Stimulated activated CD4-positive, alpha-beta T cell treated with anti-CD3 and anti-CD28 coated beads, Interleukin-1b, Interleukin-23, amount 100 ng/mL, for 24 hours (primary cell): ENCODE results near the gene ZNF169.
"Not testable (repeated sequence)": the region's sequence is repeated elsewhere in the genome, so short reads cannot be mapped to it uniquely, and the experiment has no call there.

Source experiments
- DNase-seq, 4 experiments: peaks; one replicate each; pipeline ENCODE4 v3.0.0-alpha.2; 2020; ENCODE audit warnings: low read depth in 4 of 4, low spot score in 1 of 4

The ZNF169 gene

DNA sequence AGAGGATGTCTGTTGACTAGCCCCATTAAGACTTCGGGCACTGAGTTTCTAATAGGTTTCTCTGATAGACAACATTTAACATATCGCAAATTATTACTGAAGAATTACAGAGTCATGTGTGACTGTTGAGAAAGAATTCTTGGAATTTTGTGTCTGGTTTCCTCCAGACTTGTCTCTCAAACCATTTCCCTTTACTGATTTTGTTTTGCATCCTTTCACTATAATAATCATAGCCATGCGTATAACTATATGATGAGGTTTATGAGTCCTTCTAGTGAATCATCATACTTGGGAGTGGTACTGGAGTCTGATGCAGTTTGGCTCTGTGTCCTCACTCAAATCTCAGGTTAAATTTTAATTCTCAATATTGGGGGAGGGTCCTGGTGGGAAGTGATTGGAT lies 27.0 kb downstream of the ZNF169 start:
- no peak for DNase-seq

DNA sequence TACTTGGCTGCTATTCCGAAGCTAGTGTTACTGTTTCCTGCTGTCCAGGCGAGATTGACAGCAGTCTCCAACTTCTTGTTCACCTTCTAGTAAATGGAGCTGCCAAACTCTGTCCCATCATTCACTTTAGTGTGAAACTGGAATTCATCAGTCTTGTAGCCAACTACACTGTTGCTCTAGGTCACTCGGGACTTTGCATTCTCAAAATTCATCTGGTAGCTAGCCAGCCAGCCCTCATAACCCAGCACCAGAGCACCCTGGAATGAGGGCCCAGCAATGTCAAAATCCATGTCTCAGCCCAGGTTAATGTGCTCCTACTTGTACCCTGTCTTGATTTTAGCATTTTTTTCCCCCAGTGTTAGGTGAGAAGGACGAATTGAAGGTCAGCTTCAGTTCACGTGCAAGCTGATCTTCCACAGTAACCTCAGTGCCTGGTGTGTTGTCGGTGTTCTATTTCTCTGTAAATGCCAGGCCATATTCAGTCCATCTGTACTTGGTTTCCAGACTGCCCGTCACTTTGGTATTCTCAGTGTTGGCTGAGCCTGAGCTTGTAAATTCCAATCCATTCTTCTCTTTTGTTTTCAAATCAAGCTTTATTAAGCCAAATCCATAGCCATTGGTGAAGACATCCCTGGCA lies 28.9 kb downstream of the ZNF169 start:
- DNase-seq: no peak

DNA sequence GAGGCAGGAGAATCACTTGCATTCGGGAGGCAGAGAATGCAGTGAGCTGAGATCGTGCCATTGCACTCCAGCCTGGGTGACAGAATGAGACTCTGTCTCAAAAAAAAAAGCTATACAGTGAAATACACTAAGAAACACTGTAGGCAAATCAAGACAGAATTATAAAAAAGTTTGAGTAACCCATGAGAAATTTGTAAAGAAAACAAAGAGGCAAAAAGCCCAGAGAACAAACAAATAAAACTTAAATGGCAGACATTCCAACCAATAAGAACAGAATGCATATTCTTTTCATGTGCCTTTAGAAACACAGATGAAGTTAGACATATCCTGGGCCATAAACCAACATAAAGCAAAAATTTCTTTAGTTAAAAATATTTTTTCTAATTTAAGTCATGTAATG lies 30.6 kb downstream of the ZNF169 start:
- DNase-seq: no peak

GRCh38 chr9:94298949-94299599 lies 40.0 kb downstream of the ZNF169 start:
- no peak for DNase-seq

DNA sequence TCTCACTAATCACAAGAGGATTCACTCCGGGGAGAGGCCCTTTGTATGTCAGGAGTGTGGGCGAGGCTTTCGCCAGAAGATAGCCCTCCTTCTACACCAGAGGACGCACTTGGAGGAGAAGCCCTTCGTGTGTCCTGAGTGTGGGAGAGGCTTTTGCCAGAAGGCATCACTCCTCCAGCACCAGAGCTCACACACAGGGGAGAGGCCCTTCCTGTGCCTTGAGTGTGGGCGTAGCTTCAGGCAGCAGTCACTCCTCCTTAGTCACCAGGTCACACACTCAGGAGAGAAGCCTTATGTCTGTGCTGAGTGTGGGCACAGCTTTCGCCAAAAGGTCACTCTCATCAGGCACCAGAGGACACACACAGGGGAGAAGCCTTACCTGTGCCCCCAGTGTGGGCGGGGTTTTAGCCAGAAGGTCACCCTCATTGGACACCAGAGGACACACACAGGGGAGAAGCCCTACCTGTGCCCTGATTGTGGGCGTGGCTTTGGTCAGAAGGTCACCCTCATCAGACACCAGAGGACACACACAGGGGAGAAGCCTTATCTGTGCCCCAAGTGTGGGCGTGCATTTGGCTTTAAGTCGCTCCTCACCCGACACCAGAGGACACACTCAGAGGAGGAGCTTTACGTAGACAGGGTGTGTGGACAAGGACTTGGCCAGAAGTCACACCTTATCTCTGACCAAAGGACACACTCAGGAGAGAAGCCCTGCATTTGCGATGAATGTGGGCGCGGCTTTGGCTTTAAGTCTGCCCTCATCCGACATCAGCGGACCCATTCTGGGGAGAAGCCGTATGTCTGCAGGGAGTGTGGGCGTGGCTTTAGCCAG lies 41.6 kb downstream of the ZNF169 start:
- no peak for DNase-seq

DNA sequence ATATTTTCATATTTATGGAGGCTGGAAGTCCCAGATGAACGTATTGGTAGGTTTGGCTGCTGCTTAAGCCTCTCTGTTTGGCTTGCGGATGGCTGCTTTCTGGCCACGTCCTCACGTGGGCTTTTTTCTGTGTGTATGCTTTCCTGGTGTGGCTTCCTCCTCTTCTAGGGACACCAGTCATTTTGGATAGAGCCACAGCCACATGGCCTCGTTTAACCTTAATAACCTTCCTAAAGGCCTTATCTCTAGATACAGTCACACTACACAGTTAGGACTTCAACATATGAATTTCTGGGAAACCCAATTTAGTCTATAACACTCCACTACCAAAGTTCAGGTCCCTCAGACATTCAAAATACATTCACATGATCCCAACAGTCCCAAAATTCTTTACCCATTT lies 42.5 kb downstream of the ZNF169 start:
- DNase-seq: no peak

DNA sequence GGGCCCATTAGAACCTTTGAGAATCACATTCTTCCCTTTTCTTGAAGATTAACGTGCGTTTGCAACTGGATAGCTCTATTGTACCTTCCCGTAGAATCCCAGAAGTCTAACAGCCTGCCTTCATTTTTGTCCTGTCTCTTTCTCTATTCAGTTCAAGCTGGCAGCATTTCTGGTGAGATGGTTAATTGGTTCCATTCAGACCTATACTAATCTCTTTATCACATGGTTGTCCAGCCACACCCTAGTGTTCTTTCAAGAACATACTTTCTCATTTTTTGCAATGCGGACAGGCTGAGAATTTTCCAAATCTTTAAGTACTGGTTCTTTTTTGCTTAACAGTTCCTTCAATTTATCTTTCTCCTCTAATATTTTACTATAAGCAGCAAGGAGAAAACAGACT lies 43.3 kb downstream of the ZNF169 start:
- DNase-seq: no peak

- DNase-seq: no peak
These were observed 44.2 kb downstream of the ZNF169 start for GRCh38 chr9:94303321-94303720.

GRCh38 chr9:94315034-94315984 lies 56.2 kb downstream of the ZNF169 start:
- not testable (repeated sequence) for DNase-seq

DNA sequence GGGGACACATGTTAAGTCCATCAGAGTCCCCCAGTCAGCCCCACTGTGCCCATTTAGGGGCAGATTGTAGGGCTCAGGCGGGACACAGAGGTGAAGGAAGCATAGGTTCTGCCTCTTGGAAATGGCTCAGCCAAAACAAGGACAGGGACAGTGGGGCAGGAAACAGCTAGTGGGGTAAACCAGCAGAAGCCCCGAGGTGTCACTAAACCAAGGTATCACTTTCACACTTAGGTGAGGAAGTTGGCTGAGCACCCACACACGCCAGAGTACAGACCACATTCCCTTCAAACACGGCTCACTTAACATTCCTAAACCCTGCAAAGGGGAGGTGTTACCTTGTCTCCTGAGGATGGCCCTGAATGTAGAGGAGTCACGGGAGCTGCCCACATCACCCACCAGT lies 57.1 kb downstream of the ZNF169 start:
- DNase-seq: not testable (repeated sequence)

DNA sequence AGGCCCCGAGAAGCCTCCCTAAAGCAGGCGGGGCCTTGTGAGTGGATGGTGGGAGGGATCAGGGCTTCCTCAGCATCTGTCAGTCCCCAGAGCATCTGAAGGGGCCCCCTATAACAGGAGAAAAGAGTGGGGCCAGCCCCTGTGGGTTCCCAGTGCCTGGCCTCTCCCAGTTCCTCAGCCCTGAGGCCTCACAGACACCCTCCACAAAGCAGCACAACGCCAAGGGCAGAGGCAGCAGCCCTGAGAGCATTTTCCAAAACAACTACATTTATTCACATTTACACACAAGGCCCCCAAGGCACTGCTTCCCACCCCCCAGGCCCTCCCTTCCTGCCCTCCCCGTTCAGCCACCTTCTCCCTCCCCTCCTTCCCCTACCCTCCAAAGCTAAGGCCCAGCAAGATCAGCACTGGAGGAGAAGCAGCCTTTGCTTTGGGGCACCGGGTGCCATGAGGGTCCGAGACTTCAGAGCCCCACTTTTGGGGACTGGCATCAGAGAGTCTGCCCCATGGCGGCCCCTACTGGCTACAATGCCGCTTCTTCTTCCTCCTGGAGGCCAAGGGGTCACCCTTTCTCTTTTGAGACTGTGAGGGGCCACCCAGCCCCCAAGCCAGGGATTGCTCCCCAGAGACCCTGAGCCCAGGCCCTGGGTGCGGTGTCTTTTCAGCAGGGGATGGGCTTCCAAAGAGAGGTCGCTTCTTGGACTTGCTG lies 59.0 kb downstream of the ZNF169 start:
- DNase-seq: not testable (repeated sequence)

DNA sequence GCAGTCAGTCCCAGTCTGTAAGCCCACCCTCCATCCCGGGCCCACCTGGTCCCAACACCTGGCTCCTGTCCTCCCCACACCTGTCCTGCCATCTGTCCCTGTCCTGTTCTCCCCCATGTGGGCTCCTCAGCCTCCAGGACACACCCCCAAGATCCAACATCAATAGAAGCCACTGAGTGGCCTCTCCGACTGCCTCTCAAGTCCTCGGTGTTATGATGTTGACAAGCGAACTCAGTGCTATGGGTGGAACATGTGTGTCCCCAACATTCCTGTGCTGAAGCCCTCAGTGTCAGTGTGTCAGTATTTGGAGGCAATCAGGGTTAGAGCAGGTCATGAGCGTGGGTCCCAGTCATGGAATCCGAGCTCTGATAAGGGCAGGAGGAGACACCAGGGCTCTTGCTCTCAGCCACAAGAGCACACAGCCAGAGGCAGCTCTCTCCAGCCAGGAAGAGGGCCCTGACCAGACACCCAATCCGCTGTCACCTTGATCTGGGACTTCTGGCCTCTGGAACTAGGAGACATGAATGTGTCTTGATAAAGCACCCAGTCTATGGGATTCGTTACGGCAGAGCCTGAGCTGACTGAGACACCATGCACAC lies 63.3 kb downstream of the ZNF169 start:
- DNase-seq: not testable (repeated sequence)

GRCh38 chr9:94323153-94323798 lies 64.2 kb downstream of the ZNF169 start:
- DNase-seq: not testable (repeated sequence)

DNA sequence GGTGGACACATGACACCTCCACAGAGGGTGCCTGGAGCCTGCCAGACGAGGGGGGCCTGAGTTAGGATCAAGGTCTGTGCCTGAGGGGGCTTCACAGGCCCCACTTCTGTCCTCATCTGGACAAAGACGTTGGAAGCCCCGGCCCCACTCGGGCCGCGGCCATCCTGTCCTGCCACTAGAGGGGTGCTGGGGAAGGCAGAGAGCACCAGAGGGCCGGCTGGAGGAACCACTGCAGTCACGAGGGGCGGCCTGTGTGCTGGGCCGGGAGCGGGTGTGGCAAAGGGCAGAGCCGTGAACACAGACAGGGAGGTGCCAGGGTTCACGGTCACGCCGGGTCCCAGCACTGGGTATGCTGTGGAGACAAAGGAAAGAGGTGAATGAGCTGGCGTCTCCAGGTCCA lies 66.5 kb downstream of the ZNF169 start:
- not testable (repeated sequence) for DNase-seq

GRCh38 chr9:94328544-94328943 lies 69.4 kb downstream of the ZNF169 start, which contains the start of gene NUTM2F:
TSS of gene NUTM2F (minus strand) at chr9:94328644. CDS start at chr9:94328623, 21 bp downstream.
- DNase-seq: not testable (repeated sequence)

- not testable (repeated sequence) for DNase-seq
These were observed 77.3 kb downstream of the ZNF169 start for GRCh38 chr9:94336445-94336844.

DNA sequence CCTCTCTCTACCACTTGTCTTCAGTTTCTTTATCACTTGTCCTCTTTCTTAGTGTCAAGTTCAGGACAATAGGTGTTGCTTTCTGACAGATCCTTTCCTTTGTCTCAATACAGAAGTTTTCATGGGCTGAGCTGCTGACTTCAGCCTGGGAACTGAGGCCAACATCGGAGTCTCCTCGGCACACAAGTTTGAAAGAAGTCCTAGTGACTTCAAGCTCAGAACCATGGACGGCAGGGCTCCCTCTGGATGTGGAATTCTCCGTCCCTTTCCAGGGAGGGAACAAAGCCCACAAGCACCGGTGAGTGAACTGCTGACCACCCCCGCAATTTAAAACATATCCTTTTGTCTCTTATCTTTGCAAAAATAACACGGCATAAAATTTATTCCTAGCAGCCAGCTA lies 79.6 kb downstream of the ZNF169 start:
- not testable (repeated sequence) for DNase-seq

GRCh38 chr9:94339657-94340056 lies 80.6 kb downstream of the ZNF169 start:
- not testable (repeated sequence) for DNase-seq

DNA sequence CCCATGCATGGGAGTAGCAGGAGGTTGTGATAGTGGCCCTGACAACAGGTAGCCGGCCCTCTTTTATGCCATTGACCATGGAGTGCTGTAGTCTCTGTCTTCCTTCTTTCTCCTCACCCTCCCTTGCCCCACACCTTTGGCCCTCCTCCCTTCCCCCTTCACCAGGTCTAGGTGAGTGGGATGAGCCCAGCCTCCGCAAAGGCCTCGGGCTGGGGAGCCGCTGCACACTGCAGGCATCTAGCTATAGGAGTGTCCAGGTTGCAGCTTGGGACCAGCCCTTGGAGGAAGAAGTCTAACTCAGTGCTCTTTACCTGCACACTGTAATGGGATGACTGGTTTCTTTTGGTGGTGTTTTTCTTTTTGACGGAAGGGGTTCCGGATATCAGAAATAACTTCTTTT lies 81.7 kb downstream of the ZNF169 start:
- not testable (repeated sequence) for DNase-seq
